ENCODE results near the gene RERG.

Gene RERG

DNA sequence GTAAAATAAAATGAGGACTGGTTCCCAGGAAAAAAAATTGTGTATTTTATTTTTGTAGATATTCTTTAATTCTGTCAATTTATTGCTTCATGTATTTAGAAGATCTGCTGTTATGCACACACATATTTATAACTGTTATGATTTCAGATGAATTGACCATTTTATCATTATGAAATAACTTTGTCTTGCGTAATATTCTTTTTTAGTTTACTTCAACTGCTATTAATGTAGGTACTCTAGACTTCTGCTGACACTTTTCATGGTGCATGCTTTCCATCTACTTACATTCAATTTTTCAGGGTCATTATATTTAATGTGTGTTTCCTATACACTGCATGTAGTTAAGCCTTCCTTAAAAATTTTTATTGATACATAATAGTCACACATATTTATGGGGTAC, 162.1 kb downstream of the RERG start:
- H2AFZ ChIP-seq (ENCODE audit: low read depth, low read length, severe bottlenecking), result no peak overlapping the region
- H3K79me2 ChIP-seq (ENCODE audit: insufficient read depth, low read length), result no peaks in the 10 kb centered on the region
- TF ChIP-seq, protein P1, sequence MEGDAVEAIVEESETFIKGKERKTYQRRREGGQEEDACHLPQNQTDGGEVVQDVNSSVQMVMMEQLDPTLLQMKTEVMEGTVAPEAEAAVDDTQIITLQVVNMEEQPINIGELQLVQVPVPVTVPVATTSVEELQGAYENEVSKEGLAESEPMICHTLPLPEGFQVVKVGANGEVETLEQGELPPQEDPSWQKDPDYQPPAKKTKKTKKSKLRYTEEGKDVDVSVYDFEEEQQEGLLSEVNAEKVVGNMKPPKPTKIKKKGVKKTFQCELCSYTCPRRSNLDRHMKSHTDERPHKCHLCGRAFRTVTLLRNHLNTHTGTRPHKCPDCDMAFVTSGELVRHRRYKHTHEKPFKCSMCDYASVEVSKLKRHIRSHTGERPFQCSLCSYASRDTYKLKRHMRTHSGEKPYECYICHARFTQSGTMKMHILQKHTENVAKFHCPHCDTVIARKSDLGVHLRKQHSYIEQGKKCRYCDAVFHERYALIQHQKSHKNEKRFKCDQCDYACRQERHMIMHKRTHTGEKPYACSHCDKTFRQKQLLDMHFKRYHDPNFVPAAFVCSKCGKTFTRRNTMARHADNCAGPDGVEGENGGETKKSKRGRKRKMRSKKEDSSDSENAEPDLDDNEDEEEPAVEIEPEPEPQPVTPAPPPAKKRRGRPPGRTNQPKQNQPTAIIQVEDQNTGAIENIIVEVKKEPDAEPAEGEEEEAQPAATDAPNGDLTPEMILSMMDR (IDR thresholded peaks at IDR 0.05; ENCODE audit: insufficient read depth, low read length, poor library complexity, severe bottlenecking), result no peak
- no peak for TF ChIP-seq EZH2phosphoT487 (conservative IDR thresholded peaks at IDR 0.05; ENCODE audit: low read length)
- H3K36me3 ChIP-seq (ENCODE audit: low read length), result no peaks in the 10 kb centered on the region
- H3K9me2 ChIP-seq (replicated peaks; ENCODE audit: insufficient read depth, low read length), result no peaks in the 10 kb centered on the region
- H3K27ac ChIP-seq (ENCODE audit: low read depth, low read length), result no peak overlapping the region
- H3K4me2 ChIP-seq (ENCODE audit: low read depth, low read length, poor library complexity, severe bottlenecking), result no peak overlapping the region
- no peaks in the 10 kb centered on the region for H4K20me1 ChIP-seq (ENCODE audit: low read depth, low read length)
- H3K9ac ChIP-seq (ENCODE audit: low read length), result no peak overlapping the region
- H3K9me3 ChIP-seq (ENCODE audit: insufficient read depth, low read length), result no peaks in the 10 kb centered on the region
- no peak overlapping the region for H3K4me3 ChIP-seq (ENCODE audit: insufficient read depth, low read length, poor library complexity, severe bottlenecking)
- H3F3A ChIP-seq (ENCODE audit: insufficient read depth), result no peaks in the 10 kb centered on the region
- no peaks in the 10 kb centered on the region for H3K27me3 ChIP-seq (ENCODE audit: low read length)

Measured in SU-DHL-6 (cell line).